H1 (cell line): ENCODE measurements around the gene RNPEPL1.

Source experiments
- ASH2L ChIP-seq: fragments of 200-600, 300-600 bp; sonication (generic); IDR thresholded peaks from one replicate; pipeline ENCODE4 v1.7.1; 2017; ENCODE audit warnings: low read length
- POLR2A ChIP-seq, 2 experiments: IDR thresholded peaks; 1 replicate in 1 of 2; 2 replicates in 1 of 2; pipeline ENCODE4 v1.6.1; 2011; ENCODE audit warnings: low read depth in 2 of 2, low read length in 2 of 2, mild to moderate bottlenecking in 2 of 2; ENCODE audit errors: control extremely low read depth in 1 of 2
- SP1 ChIP-seq: IDR thresholded peaks from 2 replicates; pipeline ENCODE4 v1.6.1; 2011; ENCODE audit warnings: low read depth, low read length
- SP2 ChIP-seq: IDR thresholded peaks from 2 replicates; pipeline ENCODE4 v1.6.1; 2012; ENCODE audit warnings: mild to moderate bottlenecking, low read length, inconsistent platforms
- TAF7 ChIP-seq: optimal IDR thresholded peaks from 2 replicates; pipeline ENCODE3; 2011; ENCODE audit warnings: low read depth, mild to moderate bottlenecking, inconsistent platforms, low read length, moderate library complexity, borderline replicate concordance
- TF ChIP-seq, protein P1 (sequence below), 3 experiments: IDR thresholded peaks; 1 replicate in 2 of 3; 2 replicates in 1 of 3; pipeline versions ENCODE4 v1.5.1 to v1.6.1; 2011; ENCODE audit warnings: low read length in 3 of 3, mild to moderate bottlenecking in 3 of 3, inconsistent platforms in 2 of 3, low read depth in 1 of 3, moderate library complexity in 1 of 3; ENCODE audit not compliant: insufficient read depth in 1 of 3; ENCODE audit errors: control extremely low read depth in 1 of 3

DNA sequence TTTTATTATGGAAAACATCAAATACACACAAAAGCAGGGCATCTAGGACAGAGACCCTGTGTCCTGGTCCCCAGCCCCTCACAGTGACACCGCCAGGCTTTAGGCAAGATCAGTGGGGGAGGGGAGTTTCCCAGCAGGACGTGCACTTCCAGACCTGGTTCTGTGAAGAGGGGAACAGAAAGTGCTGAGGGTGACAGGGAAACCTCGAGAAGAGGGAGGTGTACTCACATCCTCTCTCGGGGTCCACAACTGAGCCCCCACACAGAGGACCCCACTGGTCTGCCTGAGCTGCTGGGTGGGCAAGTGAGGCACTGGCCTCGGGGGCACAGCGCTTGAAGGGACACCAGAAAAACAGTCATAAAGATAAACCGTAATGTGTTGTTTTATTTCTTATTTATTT lies 52.6 kb downstream of the RNPEPL1 start:
- TF ChIP-seq POLR2A (IDR thresholded peaks at IDR 0.05; ENCODE audit: control extremely low read depth in 1 of 2, low read depth in 2 of 2, low read length in 2 of 2) (no peak), SP1 (no peak), TAF7 (no peak), SP2 (no peak), ASH2L (no peak)
- TF ChIP-seq, protein P1, sequence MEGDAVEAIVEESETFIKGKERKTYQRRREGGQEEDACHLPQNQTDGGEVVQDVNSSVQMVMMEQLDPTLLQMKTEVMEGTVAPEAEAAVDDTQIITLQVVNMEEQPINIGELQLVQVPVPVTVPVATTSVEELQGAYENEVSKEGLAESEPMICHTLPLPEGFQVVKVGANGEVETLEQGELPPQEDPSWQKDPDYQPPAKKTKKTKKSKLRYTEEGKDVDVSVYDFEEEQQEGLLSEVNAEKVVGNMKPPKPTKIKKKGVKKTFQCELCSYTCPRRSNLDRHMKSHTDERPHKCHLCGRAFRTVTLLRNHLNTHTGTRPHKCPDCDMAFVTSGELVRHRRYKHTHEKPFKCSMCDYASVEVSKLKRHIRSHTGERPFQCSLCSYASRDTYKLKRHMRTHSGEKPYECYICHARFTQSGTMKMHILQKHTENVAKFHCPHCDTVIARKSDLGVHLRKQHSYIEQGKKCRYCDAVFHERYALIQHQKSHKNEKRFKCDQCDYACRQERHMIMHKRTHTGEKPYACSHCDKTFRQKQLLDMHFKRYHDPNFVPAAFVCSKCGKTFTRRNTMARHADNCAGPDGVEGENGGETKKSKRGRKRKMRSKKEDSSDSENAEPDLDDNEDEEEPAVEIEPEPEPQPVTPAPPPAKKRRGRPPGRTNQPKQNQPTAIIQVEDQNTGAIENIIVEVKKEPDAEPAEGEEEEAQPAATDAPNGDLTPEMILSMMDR (IDR thresholded peaks at IDR 0.05; ENCODE audit: control extremely low read depth in 1 of 3, insufficient read depth in 1 of 3, low read depth in 1 of 3, low read length in 3 of 3): no peak
